HepG2 (cell line): ENCODE data around the gene ZNF524. TPM values are rescaled to one million over a fixed set of nuclear protein-coding genes. Genes with fewer than 3 reads are reported as not detected.

Source experiments
- ADNP ChIP-seq: sonication (generic); formaldehyde crosslinking; IDR thresholded peaks from 2 replicates; pipeline ENCODE4 v1.4.0; 2020; ENCODE audit warnings: missing genetic modification reagents
- ASH2L ChIP-seq: fragments of 300-600, 200-600 bp; sonication (generic); IDR thresholded peaks from 2 replicates; pipeline ENCODE4 v1.7.0; 2017; ENCODE audit warnings: low read depth, mild to moderate bottlenecking, moderate library complexity, mixed read lengths, low read length; ENCODE audit not compliant: insufficient read length
- CBX2 ChIP-seq, 2 experiments: fragments of 200-600 bp in 1 of 2; sonication (generic); formaldehyde crosslinking in 1 of 2; IDR thresholded peaks; 2 replicates each; pipeline versions ENCODE4 v1.7.0 to v1.8.1; 2018 to 2022; ENCODE audit warnings: low read depth in 2 of 2, low read length in 1 of 2, mild to moderate bottlenecking in 1 of 2, missing genetic modification reagents in 1 of 2
- CHCHD3 ChIP-seq: sonication (generic); formaldehyde crosslinking; IDR thresholded peaks from 2 replicates; pipeline ENCODE4 v1.8.0; 2022; ENCODE audit warnings: mild to moderate bottlenecking, missing genetic modification reagents, moderate library complexity
- CSRNP1 ChIP-seq: sonication (generic); formaldehyde crosslinking; IDR thresholded peaks from 2 replicates; pipeline ENCODE4 v1.8.1; 2023; ENCODE audit warnings: mild to moderate bottlenecking, missing genetic modification reagents
- EED ChIP-seq: sonication (generic); formaldehyde crosslinking; IDR thresholded peaks from 2 replicates; pipeline ENCODE4 v1.5.0; 2020; ENCODE audit warnings: mild to moderate bottlenecking, missing genetic modification reagents
- FOXM1 ChIP-seq: sonication (generic); formaldehyde crosslinking; IDR thresholded peaks from 2 replicates; pipeline ENCODE4 v1.5.0; 2020; ENCODE audit warnings: missing genetic modification reagents
- GABPB1 ChIP-seq: IDR thresholded peaks from 2 replicates; pipeline ENCODE4 v1.6.1; 2016; ENCODE audit warnings: mild to moderate bottlenecking, missing genetic modification reagents, moderate library complexity, missing compliant biosample characterization
- GPBP1L1 ChIP-seq: sonication (generic); formaldehyde crosslinking; IDR thresholded peaks from 2 replicates; pipeline ENCODE4 v1.5.0; 2020; ENCODE audit warnings: mild to moderate bottlenecking, missing genetic modification reagents
- HNF4A ChIP-seq: sonication (generic); formaldehyde crosslinking; IDR thresholded peaks from 2 replicates; pipeline ENCODE4 v1.4.0; 2020; ENCODE audit warnings: missing genetic modification reagents
- KLF9 ChIP-seq: IDR thresholded peaks from 2 replicates; pipeline ENCODE4 v1.6.1; 2016; ENCODE audit warnings: low read depth
- MIXL1 ChIP-seq: IDR thresholded peaks from 2 replicates; pipeline ENCODE4 v1.6.1; 2016
- MTA1 ChIP-seq: sonication (generic); formaldehyde crosslinking; IDR thresholded peaks from 2 replicates; pipeline ENCODE4 v1.4.0; 2020; ENCODE audit warnings: missing genetic modification reagents, mild to moderate bottlenecking, borderline replicate concordance
- MTF1 ChIP-seq: sonication (generic); formaldehyde crosslinking; IDR thresholded peaks from 2 replicates; pipeline ENCODE4 v1.5.0; 2020; ENCODE audit warnings: missing genetic modification reagents
- MYPOP ChIP-seq: sonication (generic); formaldehyde crosslinking; IDR thresholded peaks from 2 replicates; pipeline ENCODE4 v1.8.1; 2023; ENCODE audit warnings: mild to moderate bottlenecking, moderate library complexity, missing genetic modification reagents
- POLR2G ChIP-seq: fragments of 200-400 bp; formaldehyde crosslinking; IDR thresholded peaks from 2 replicates; pipeline ENCODE4 v1.6.1; 2018; ENCODE audit warnings: mild to moderate bottlenecking, low read depth, low read length, moderate library complexity
- SMYD3 ChIP-seq: sonication (generic); formaldehyde crosslinking; IDR thresholded peaks from 2 replicates; pipeline ENCODE4 v1.8.1; 2023; ENCODE audit warnings: mild to moderate bottlenecking, missing genetic modification reagents
- SP5 ChIP-seq: IDR thresholded peaks from 2 replicates; pipeline ENCODE4 v1.6.1; 2016; ENCODE audit warnings: low read depth, borderline replicate concordance
- TMF1 ChIP-seq: sonication (generic); formaldehyde crosslinking; IDR thresholded peaks from 2 replicates; pipeline ENCODE4 v1.8.1; 2022; ENCODE audit warnings: low read depth, missing genetic modification reagents
- ZNF496 ChIP-seq: sonication (generic); formaldehyde crosslinking; IDR thresholded peaks from 2 replicates; pipeline ENCODE4 v1.8.1; 2023; ENCODE audit warnings: mild to moderate bottlenecking, moderate library complexity, missing genetic modification reagents; ENCODE audit not compliant: insufficient replicate concordance
- ZNF552 ChIP-seq: sonication (generic); formaldehyde crosslinking; IDR thresholded peaks from 2 replicates; pipeline ENCODE4 v1.9.0; 2022; ENCODE audit warnings: missing genetic modification reagents, mild to moderate bottlenecking, borderline replicate concordance
- ZNF615 ChIP-seq: sonication (generic); formaldehyde crosslinking; IDR thresholded peaks from 2 replicates; pipeline ENCODE4 v1.5.0; 2020; ENCODE audit warnings: mild to moderate bottlenecking, missing genetic modification reagents, borderline replicate concordance
- ZNF773 ChIP-seq: sonication (generic); formaldehyde crosslinking; IDR thresholded peaks from 2 replicates; pipeline ENCODE4 v1.4.0; 2020; ENCODE audit warnings: missing genetic modification reagents, borderline replicate concordance
- polyA plus RNA-seq, 8 experiments: library from polyadenylated mRNA; depleted of rRNA in 3 of 8; stranded (reverse) in 7 of 8; unstranded in 1 of 8; fragments of >200 nt; fragmentation: Illumina TruSeq in 4 of 8; extraction: Trizol in 4 of 8; gene quantifications; 2 replicates each; pipeline versions ENCODE4 v1.2.1 to v1.2.3, GENCODE V29; 2011 to 2016; ENCODE audit warnings: low read depth in 4 of 8, missing spikeins in 1 of 8, mixed read lengths in 1 of 8; ENCODE audit not compliant: insufficient read depth in 1 of 8
- total RNA-seq, 5 experiments: library from RNA; depleted of rRNA; stranded (reverse); fragments of >200 nt; fragmentation: Illumina TruSeq; extraction: Trizol; gene quantifications; 2 replicates each; pipeline ENCODE4 v1.2.3, GENCODE V29; 2016; ENCODE audit warnings: low read depth in 1 of 5

The ZNF524 gene
- total and polyA plus RNA-seq, 2 of the 13 experiments (the other 11 are each of a cell fraction or from before 2014, with no cell fraction given) = 3.2 to 4.6 TPM

- no peak; the same call in 1 of the 2 replicates for TF ChIP-seq GABPB1 (CRISPR knock-in tag)
- TF ChIP-seq ZNF773 (CRISPR knock-in tag) = no peak
- no peak for TF ChIP-seq HNF4A (CRISPR knock-in tag)
- TF ChIP-seq SP5 = no peak; the same call in 1 of the 2 replicates
- no peak for TF ChIP-seq EED (CRISPR knock-in tag)
- no peak for TF ChIP-seq FOXM1 (CRISPR knock-in tag)
- no peak for TF ChIP-seq ZNF496 (CRISPR knock-in tag)
- 0 out of 2 replicates have a peak, but pooled peaks have one; percentile 58 for TF ChIP-seq POLR2G
- no peak for TF ChIP-seq SMYD3 (CRISPR knock-in tag)
- TF ChIP-seq ZNF615 = no peak
- no peak for TF ChIP-seq ADNP (CRISPR knock-in tag)
- TF ChIP-seq MTF1 (CRISPR knock-in tag) = no peak
- 0 out of 2 replicates have a peak, but pooled peaks have one; percentile 5 for TF ChIP-seq KLF9 (CRISPR knock-in tag)
- peak; percentile 80 for TF ChIP-seq ASH2L
- TF ChIP-seq TMF1 (CRISPR knock-in tag) = no peak
- TF ChIP-seq GPBP1L1 (CRISPR knock-in tag) = no peak
- no peak for TF ChIP-seq MIXL1 (CRISPR knock-in tag)
- TF ChIP-seq ZNF552 (CRISPR knock-in tag) = no peak; the same call in 1 of the 2 replicates
- peak; percentile 34; the same call in 1 of the 2 replicates for TF ChIP-seq MTA1 (CRISPR knock-in tag)
- TF ChIP-seq MYPOP (CRISPR knock-in tag) = peak; percentile 68; the same call in 1 of the 2 replicates
- TF ChIP-seq CHCHD3 (CRISPR knock-in tag) = no peak
- no peak for TF ChIP-seq CBX2 (IDR thresholded peaks at IDR 0.05; ENCODE audit: low read depth, low read length)
- TF ChIP-seq CBX2 (CRISPR knock-in tag; IDR thresholded peaks at IDR 0.05; ENCODE audit: low read depth) = no peak
- TF ChIP-seq CSRNP1 (CRISPR knock-in tag) = no peak; the same call in 1 of the 2 replicates
Measured at GRCh38 chr19:55598719-55599467, 1.2 kb upstream of the ZNF524 start (continued).
